Measurements from ENCODE around the gene NEURL3.

DNA sequence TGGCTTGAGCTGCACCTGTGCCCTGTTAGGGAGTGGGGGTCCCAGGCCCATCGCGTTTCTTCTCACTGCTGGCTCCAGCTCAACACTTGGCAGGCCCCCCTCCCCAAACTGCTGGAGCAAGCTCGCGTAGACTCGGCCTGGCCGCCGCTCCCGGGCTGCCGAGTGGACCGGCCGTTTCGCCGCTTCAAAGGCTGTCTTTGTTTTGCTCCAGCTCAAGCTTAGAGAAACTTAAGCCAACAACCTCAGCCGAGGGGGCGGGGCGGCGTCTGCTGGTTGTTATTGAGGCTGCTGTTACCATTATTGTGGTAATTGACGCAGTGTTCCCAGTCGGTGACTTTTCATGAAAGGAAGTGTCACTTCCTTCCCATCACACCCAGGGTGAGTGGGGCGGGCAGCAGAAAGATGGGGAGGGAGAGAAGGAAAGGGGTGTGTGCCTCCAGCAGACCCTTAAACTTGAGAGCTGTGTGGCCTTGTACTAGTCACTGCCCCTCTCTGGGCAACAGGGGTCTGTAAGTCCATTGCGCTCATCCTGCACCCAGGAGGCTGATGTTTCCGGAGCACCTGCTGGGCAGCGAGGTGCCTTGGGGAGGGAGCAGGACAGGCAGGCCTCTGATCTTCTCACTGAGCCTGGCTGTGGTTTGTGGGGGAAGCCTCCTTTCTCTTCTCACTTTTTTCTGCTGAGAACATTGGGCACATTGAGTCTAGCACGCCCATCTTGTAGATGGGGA lies 33.5 kb upstream of the NEURL3 start:
- TF ChIP-seq POLR2AphosphoS5 (IDR thresholded peaks at IDR 0.05): peak; percentile 91
- TF ChIP-seq, protein P1, sequence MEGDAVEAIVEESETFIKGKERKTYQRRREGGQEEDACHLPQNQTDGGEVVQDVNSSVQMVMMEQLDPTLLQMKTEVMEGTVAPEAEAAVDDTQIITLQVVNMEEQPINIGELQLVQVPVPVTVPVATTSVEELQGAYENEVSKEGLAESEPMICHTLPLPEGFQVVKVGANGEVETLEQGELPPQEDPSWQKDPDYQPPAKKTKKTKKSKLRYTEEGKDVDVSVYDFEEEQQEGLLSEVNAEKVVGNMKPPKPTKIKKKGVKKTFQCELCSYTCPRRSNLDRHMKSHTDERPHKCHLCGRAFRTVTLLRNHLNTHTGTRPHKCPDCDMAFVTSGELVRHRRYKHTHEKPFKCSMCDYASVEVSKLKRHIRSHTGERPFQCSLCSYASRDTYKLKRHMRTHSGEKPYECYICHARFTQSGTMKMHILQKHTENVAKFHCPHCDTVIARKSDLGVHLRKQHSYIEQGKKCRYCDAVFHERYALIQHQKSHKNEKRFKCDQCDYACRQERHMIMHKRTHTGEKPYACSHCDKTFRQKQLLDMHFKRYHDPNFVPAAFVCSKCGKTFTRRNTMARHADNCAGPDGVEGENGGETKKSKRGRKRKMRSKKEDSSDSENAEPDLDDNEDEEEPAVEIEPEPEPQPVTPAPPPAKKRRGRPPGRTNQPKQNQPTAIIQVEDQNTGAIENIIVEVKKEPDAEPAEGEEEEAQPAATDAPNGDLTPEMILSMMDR (IDR thresholded peaks at IDR 0.05): no peak

Measured in gastroesophageal sphincter (tissue), 3 donors.